Stimulated activated CD8-positive, alpha-beta memory T cell treated with anti-CD3 and anti-CD28 coated beads, Interleukin-2, amount 100 ng/mL, for 1 hour (primary cell): Measurements from ENCODE around the gene TCF3.

Experiments
- DNase-seq, 2 donors: peaks; one replicate each; pipeline ENCODE4 v3.0.0-alpha.2; 2020; ENCODE audit warnings: low read depth in 2 of 2

TCF3 gene

DNA sequence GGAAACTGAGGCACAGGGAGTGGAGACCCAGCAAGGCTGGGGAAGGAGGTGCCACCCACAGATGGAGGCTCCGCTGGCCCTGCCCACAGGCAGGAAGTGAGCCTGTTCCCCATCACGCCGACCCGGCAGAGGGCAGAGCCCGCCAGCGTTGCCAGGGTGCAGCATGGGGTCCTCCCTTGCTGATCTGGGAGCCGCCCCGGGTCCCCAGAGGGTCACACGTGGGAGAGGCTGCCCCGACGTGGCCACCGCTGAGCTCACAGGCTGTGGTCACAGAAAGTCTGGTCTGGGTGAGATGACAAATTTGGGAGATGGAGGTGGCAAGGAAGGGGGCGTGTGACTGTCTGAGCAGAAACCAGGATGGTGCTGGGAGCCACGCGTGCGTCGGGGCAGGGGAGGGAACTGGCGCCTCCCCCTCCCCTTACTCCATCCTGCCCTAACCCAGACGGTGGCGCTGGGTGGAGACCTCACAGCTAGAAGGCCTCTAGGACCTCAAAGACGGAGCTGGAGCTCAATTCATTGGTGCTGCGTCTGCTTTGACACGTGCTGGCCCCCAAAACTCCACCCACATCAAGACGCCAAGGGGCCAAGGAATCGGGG is 92.0 kb downstream of the TCF3 start:
- no peak for DNase-seq
